GM18873 (cell line): ENCODE measurements around the gene ITPKC.

ENCODE experiments used
- ATAC-seq: cut with Tn5 transposase; IDR thresholded peaks from one replicate; pipeline ENCODE4 v1.9.1; 2021; ENCODE audit warnings: mild to moderate bottlenecking, moderate library complexity, moderate number of reproducible peaks; ENCODE audit not compliant: unreplicated experiment, low FRiP score

ITPKC gene

GRCh38 chr19:40690050-40690692 is 26.7 kb upstream of the ITPKC start, which contains the start of gene NUMBL:
Gene NUMBL, minus strand, starts transcription at chr19:40690651. Its CDS starts 168 bp downstream, at chr19:40690483.
- no peak for ATAC-seq

- ATAC-seq: no peak
Observed at GRCh38 chr19:40690693-40691420, 26.1 kb upstream of the ITPKC start.

- ATAC-seq: no peak
Observed at GRCh38 chr19:40691421-40692211, 25.3 kb upstream of the ITPKC start.

- no peak for ATAC-seq
Observed at GRCh38 chr19:40692212-40692551, 24.7 kb upstream of the ITPKC start.

GRCh38 chr19:40693150-40693788 is 23.6 kb upstream of the ITPKC start:
- ATAC-seq: no peak

- ATAC-seq: no peak
Observed at GRCh38 chr19:40693896-40694295, 23.0 kb upstream of the ITPKC start.

GRCh38 chr19:40695881-40696280 is 21.0 kb upstream of the ITPKC start:
- ATAC-seq: no peak

GRCh38 chr19:40697007-40697406 is 19.9 kb upstream of the ITPKC start:
- no peak for ATAC-seq

- ATAC-seq: no peak
Observed at GRCh38 chr19:40700083-40700482, 16.8 kb upstream of the ITPKC start.

GRCh38 chr19:40701758-40702157 is 15.2 kb upstream of the ITPKC start:
- no peak for ATAC-seq

- ATAC-seq: no peak
Observed at GRCh38 chr19:40702337-40703012, 14.4 kb upstream of the ITPKC start.

GRCh38 chr19:40703029-40703755 is 13.7 kb upstream of the ITPKC start:
- ATAC-seq: no peak

GRCh38 chr19:40704491-40705361 is 12.2 kb upstream of the ITPKC start:
- ATAC-seq: no peak

- no peak for ATAC-seq
Observed at GRCh38 chr19:40705362-40705651, 11.6 kb upstream of the ITPKC start.

GRCh38 chr19:40705950-40706619 is 10.8 kb upstream of the ITPKC start:
- no peak for ATAC-seq

- no peak for ATAC-seq
Observed at GRCh38 chr19:40707615-40708014, 9.3 kb upstream of the ITPKC start.

GRCh38 chr19:40709817-40710216 is 7.1 kb upstream of the ITPKC start:
- ATAC-seq: no peak

- no peak for ATAC-seq
Observed at GRCh38 chr19:40713939-40714338, 3.0 kb upstream of the ITPKC start.
